Glutamatergic neuron (in vitro differentiated cells): ENCODE measurements around the gene ARHGAP40. TPM values are rescaled to one million over a fixed set of nuclear protein-coding genes. Genes with fewer than 3 reads are reported as not detected.

ENCODE experiments used
- DNase-seq: peaks from one replicate; pipeline ENCODE4 v3.0.0; 2022
- H3K27ac Mint-ChIP-seq: one replicate; pipeline ENCODE4 v1.8.0; 2020; ENCODE audit warnings: mild to moderate bottlenecking, mixed read lengths, inconsistent platforms; ENCODE audit not compliant: unreplicated experiment
- H3K27me3 Mint-ChIP-seq: one replicate; pipeline ENCODE4 v1.8.0; 2020; ENCODE audit warnings: mild to moderate bottlenecking, moderate library complexity, mixed read lengths, inconsistent platforms; ENCODE audit not compliant: unreplicated experiment
- H3K36me3 Mint-ChIP-seq: one replicate; pipeline ENCODE4 v1.8.0; 2020; ENCODE audit warnings: mild to moderate bottlenecking, mixed read lengths, inconsistent platforms; ENCODE audit not compliant: unreplicated experiment
- H3K4me1 Mint-ChIP-seq: one replicate; pipeline ENCODE4 v1.8.0; 2020; ENCODE audit warnings: mild to moderate bottlenecking, low read depth, mixed read lengths, inconsistent platforms; ENCODE audit not compliant: unreplicated experiment
- H3K4me3 Mint-ChIP-seq: one replicate; pipeline ENCODE4 v1.8.0; 2020; ENCODE audit warnings: mild to moderate bottlenecking, mixed read lengths, inconsistent platforms; ENCODE audit not compliant: unreplicated experiment
- H3K9me3 Mint-ChIP-seq: one replicate; pipeline ENCODE4 v1.8.0; 2020; ENCODE audit warnings: mild to moderate bottlenecking, moderate library complexity, mixed read lengths, inconsistent platforms; ENCODE audit not compliant: unreplicated experiment
- CTCF ChIP-seq: fragments of 200-600 bp; sonication (generic); IDR thresholded peaks from one replicate; pipeline ENCODE4 v1.5.0; 2021; ENCODE audit not compliant: partially characterized antibody, unreplicated experiment
- total RNA-seq: library from RNA; stranded (reverse); fragmentation: NEBNext Ultra II Directional; extraction: Animal tissue kit (Norgen Biotek cat#: 25700); gene quantifications from one replicate; pipeline ENCODE4 v1.2.1, GENCODE V29; 2021; ENCODE audit not compliant: unreplicated experiment

Gene ARHGAP40
- total RNA-seq, 1 donor from 2014 or later: not detected

GRCh38 chr20:38625896-38626295, 24.3 kb downstream of the ARHGAP40 start:
- Mint-ChIP-seq H3K9me3 (peaks cover 1% of the 10 kb centered on the region), H3K4me1 (no peaks in the 10 kb centered on the region), H3K27ac (no peak overlapping the region), H3K27me3 (peaks cover 7% of the 10 kb centered on the region), H3K4me3 (no peak overlapping the region), H3K36me3 (peaks cover 5% of the 10 kb centered on the region)
- no peak for DNase-seq
- TF ChIP-seq CTCF: no peak

GRCh38 chr20:38626921-38627659, 25.5 kb downstream of the ARHGAP40 start:
- no peak for TF ChIP-seq CTCF
- DNase-seq: no peak
- peaks cover 7% of the 10 kb centered on the region for H3K27me3 Mint-ChIP-seq
- H3K4me3 Mint-ChIP-seq: no peak overlapping the region
- H3K36me3 Mint-ChIP-seq: peaks cover 5% of the 10 kb centered on the region
- H3K27ac Mint-ChIP-seq: no peak overlapping the region
- H3K9me3 Mint-ChIP-seq: peaks cover 1% of the 10 kb centered on the region
- H3K4me1 Mint-ChIP-seq: peaks cover 1% of the 10 kb centered on the region

- peaks cover 1% of the 10 kb centered on the region for H3K9me3 Mint-ChIP-seq
- no peak overlapping the region for H3K4me3 Mint-ChIP-seq
- no peak for TF ChIP-seq CTCF
- H3K27me3 Mint-ChIP-seq: peaks cover 3% of the 10 kb centered on the region
- H3K27ac Mint-ChIP-seq: no peak overlapping the region
- H3K36me3 Mint-ChIP-seq: peaks cover 5% of the 10 kb centered on the region
- DNase-seq: no peak
- peaks cover 1% of the 10 kb centered on the region for H3K4me1 Mint-ChIP-seq
Measured at GRCh38 chr20:38628580-38629470, 27.2 kb downstream of the ARHGAP40 start.

- Mint-ChIP-seq H3K27me3 (no peaks in the 10 kb centered on the region), H3K4me3 (no peak overlapping the region), H3K4me1 (peaks cover 1% of the 10 kb centered on the region), H3K9me3 (no peaks in the 10 kb centered on the region), H3K36me3 (no peaks in the 10 kb centered on the region), H3K27ac (no peak overlapping the region)
- TF ChIP-seq CTCF: no peak
- no peak for DNase-seq
Measured at GRCh38 chr20:38629979-38630378, 28.4 kb downstream of the ARHGAP40 start.

GRCh38 chr20:38630727-38631126, 29.1 kb downstream of the ARHGAP40 start:
- H3K4me1 Mint-ChIP-seq: peaks cover 1% of the 10 kb centered on the region
- no peak overlapping the region for H3K27ac Mint-ChIP-seq
- no peaks in the 10 kb centered on the region for H3K9me3 Mint-ChIP-seq
- DNase-seq: no peak
- H3K4me3 Mint-ChIP-seq: no peak overlapping the region
- no peak for TF ChIP-seq CTCF
- H3K36me3 Mint-ChIP-seq: no peaks in the 10 kb centered on the region
- no peaks in the 10 kb centered on the region for H3K27me3 Mint-ChIP-seq
